HL-60 (cell line): ENCODE measurements around the gene EXOC6B.

Experiments used
- CTCF ChIP-seq: IDR thresholded peaks from one replicate; pipeline ENCODE4 v1.5.1; 2011; ENCODE audit warnings: low read length, control low read depth, inconsistent platforms; ENCODE audit not compliant: insufficient read depth
- POLR2AphosphoS5 ChIP-seq: IDR thresholded peaks from 2 replicates; pipeline ENCODE4 v1.6.1; 2012; ENCODE audit warnings: low read depth

- TF ChIP-seq CTCF: no peak
- TF ChIP-seq POLR2AphosphoS5: no peak
Measured at GRCh38 chr2:72142570-72143440, 683.0 kb downstream of the EXOC6B start.
